HG03039 (cell line): Measurements from ENCODE around the gene GH1.
"Not testable (repeated sequence)": the region's sequence is repeated elsewhere in the genome, so short reads cannot be mapped to it uniquely, and the experiment has no call there.

Experiments used
- ATAC-seq: cut with Tn5 transposase; IDR thresholded peaks from one replicate; pipeline ENCODE4 v1.9.1; 2021; ENCODE audit warnings: mild to moderate bottlenecking, moderate library complexity; ENCODE audit not compliant: unreplicated experiment

Gene GH1

GRCh38 chr17:63928172-63928666, 9.6 kb upstream of the GH1 start:
- ATAC-seq, result no peak

GRCh38 chr17:63927464-63928171, 9.0 kb upstream of the GH1 start:
- no peak for ATAC-seq

GRCh38 chr17:63926164-63926563, 7.5 kb upstream of the GH1 start:
- ATAC-seq, result no peak

GRCh38 chr17:63925615-63926014, 7.0 kb upstream of the GH1 start:
- no peak for ATAC-seq

- not testable (repeated sequence) for ATAC-seq
Observed at GRCh38 chr17:63922402-63922801, 3.8 kb upstream of the GH1 start.

- ATAC-seq, result not testable (repeated sequence)
Observed at GRCh38 chr17:63920779-63921178, 2.1 kb upstream of the GH1 start.

- not testable (repeated sequence) for ATAC-seq
Observed at GRCh38 chr17:63920050-63920449, 1.4 kb upstream of the GH1 start.

- peak; percentile 66 for ATAC-seq
Observed at GRCh38 chr17:63919311-63919723, 678 bp upstream of the GH1 start.

- ATAC-seq, result no peak
Observed at GRCh38 chr17:63918305-63918704, 334 bp downstream of the GH1 start.

- ATAC-seq, result no peak
Observed at GRCh38 chr17:63917646-63918045, 993 bp downstream of the GH1 start.

GRCh38 chr17:63917206-63917605, 1.4 kb downstream of the GH1 start:
- not testable (repeated sequence) for ATAC-seq

- ATAC-seq, result no peak
Observed at GRCh38 chr17:63916566-63917185, 2.0 kb downstream of the GH1 start.

GRCh38 chr17:63915753-63916152, 2.9 kb downstream of the GH1 start:
- ATAC-seq, result not testable (repeated sequence)

- ATAC-seq, result no peak
Observed at GRCh38 chr17:63914471-63914870, 4.2 kb downstream of the GH1 start.

GRCh38 chr17:63911657-63912100, 7.0 kb downstream of the GH1 start:
- ATAC-seq, result no peak

- ATAC-seq, result no peak
Observed at GRCh38 chr17:63911041-63911635, 7.5 kb downstream of the GH1 start, which contains the start of gene CSHL1. TSS of gene CSHL1 (minus strand) at chr17:63911258. CDS start at chr17:63911196, 62 bp downstream.

GRCh38 chr17:63910096-63910495, 8.5 kb downstream of the GH1 start:
- ATAC-seq, result no peak

GRCh38 chr17:63909586-63909985, 9.1 kb downstream of the GH1 start:
- ATAC-seq, result not testable (repeated sequence)

GRCh38 chr17:63907161-63907778, 11.4 kb downstream of the GH1 start:
- not testable (repeated sequence) for ATAC-seq

- not testable (repeated sequence) for ATAC-seq
Observed at GRCh38 chr17:63904796-63905195, 13.8 kb downstream of the GH1 start.

GRCh38 chr17:63903787-63904201, 14.8 kb downstream of the GH1 start:
- not testable (repeated sequence) for ATAC-seq
